ENCODE data around the gene ASCC3.

DNA sequence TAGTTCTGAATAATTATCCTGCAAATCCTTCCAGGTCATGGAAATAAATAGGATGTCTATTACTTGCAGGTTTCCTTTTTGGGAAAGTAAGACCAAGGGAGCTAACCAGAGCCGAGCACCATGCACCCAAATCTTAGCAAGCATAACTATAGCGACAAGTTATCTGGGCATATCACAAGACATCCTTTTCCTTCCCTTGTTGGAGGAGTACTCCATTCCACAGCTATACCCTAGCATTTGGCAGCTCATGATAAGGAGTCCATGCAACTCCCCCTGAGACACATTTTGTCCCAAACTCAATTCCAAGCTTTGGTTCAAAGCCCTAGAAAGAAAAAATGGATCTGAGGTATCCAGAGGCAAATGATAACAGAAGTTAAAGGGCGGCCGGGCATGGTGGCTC, 16.5 kb upstream of the ASCC3 start:
- no peak for TF ChIP-seq EZH2 (IDR thresholded peaks at IDR 0.05; ENCODE audit: borderline replicate concordance, low read length)
- TF ChIP-seq, protein P1, sequence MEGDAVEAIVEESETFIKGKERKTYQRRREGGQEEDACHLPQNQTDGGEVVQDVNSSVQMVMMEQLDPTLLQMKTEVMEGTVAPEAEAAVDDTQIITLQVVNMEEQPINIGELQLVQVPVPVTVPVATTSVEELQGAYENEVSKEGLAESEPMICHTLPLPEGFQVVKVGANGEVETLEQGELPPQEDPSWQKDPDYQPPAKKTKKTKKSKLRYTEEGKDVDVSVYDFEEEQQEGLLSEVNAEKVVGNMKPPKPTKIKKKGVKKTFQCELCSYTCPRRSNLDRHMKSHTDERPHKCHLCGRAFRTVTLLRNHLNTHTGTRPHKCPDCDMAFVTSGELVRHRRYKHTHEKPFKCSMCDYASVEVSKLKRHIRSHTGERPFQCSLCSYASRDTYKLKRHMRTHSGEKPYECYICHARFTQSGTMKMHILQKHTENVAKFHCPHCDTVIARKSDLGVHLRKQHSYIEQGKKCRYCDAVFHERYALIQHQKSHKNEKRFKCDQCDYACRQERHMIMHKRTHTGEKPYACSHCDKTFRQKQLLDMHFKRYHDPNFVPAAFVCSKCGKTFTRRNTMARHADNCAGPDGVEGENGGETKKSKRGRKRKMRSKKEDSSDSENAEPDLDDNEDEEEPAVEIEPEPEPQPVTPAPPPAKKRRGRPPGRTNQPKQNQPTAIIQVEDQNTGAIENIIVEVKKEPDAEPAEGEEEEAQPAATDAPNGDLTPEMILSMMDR (IDR thresholded peaks at IDR 0.05; ENCODE audit: low read length): no peak

Data from OCI-LY1 (cell line).